Activated T-cell treated with anti-CD3 and anti-CD28 coated beads, Interleukin-2, amount 50 U/mL, for 4 hours (primary cell): ENCODE data around the gene GPC1. TPM values are rescaled to one million over a fixed set of nuclear protein-coding genes. Genes with fewer than 3 reads are reported as not detected.

Experiments
- ATAC-seq, 2 donors: fragments of 200-7000 bp; cut with Tn5 transposase; one replicate each; pipeline ENCODE4 v1.10.0; 2021
- DNase-seq: peaks from one replicate; pipeline ENCODE4 v3.0.0-alpha.2; 2020
- H3K27me3 Mint-ChIP-seq: one replicate; pipeline ENCODE4 v1.8.0; 2021; ENCODE audit warnings: low read depth, mixed read lengths
- H3K36me3 Mint-ChIP-seq: one replicate; pipeline ENCODE4 v1.8.0; 2022; ENCODE audit warnings: mixed read lengths; ENCODE audit not compliant: insufficient read depth
- H3K4me1 Mint-ChIP-seq: one replicate; pipeline ENCODE4 v1.8.0; 2021; ENCODE audit warnings: low read depth, mixed read lengths
- H3K4me3 Mint-ChIP-seq: one replicate; pipeline ENCODE4 v1.8.0; 2021; ENCODE audit warnings: mild to moderate bottlenecking, moderate library complexity, mixed read lengths
- H3K9me3 Mint-ChIP-seq: one replicate; pipeline ENCODE4 v1.8.0; 2021; ENCODE audit warnings: mixed read lengths
- total RNA-seq, 3 donors: library from RNA; stranded (reverse); gene quantifications; one replicate each; pipeline ENCODE4 v1.2.1, GENCODE V29; 2021

The GPC1 gene
- total RNA-seq, 3 donors from 2014 or later: 3.7 to 6.3 (median 5.9) TPM

- no peak for ATAC-seq
- no peaks in the 10 kb centered on the region for H3K9me3 Mint-ChIP-seq
Observed at GRCh38 chr2:240510513-240511210, 75.2 kb downstream of the GPC1 start.

GRCh38 chr2:240511351-240512108 lies 76.1 kb downstream of the GPC1 start:
- no peak for ATAC-seq
- Mint-ChIP-seq H3K4me1 (peaks cover 14% of the 10 kb centered on the region), H3K27me3 (no peaks in the 10 kb centered on the region), H3K9me3 (no peaks in the 10 kb centered on the region), H3K4me3 (no peak overlapping the region), H3K36me3 (peaks cover 25% of the 10 kb centered on the region)
- DNase-seq: no peak

More at GRCh38 chr2:240510513-240511210, 75.2 kb downstream of the GPC1 start:
- Mint-ChIP-seq H3K4me3 (no peak overlapping the region), H3K36me3 (peaks cover 24% of the 10 kb centered on the region), H3K4me1 (peaks cover 14% of the 10 kb centered on the region), H3K27me3 (no peaks in the 10 kb centered on the region)
- no peak for DNase-seq

DNA sequence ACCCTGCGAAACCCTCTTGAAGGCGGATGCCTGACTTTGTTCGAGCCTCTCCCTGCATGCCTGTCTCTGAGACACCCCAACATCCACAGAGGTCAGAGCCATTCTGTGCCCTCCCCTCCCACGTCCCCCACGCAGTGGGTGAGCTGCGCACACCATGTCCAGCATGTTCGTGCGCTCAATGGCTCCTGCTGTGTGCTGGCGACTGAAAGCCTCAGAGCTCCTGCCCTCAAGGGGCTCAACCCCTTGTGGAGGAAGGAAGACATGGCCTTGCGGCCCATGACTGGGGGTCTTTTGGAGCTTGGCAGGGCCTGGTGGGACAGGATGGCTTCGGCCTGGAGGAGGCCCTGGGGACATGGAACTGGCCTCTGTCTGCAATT lies 76.6 kb downstream of the GPC1 start:
- DNase-seq: no peak

GRCh38 chr2:240512666-240513535 lies 77.4 kb downstream of the GPC1 start:
- H3K27me3 Mint-ChIP-seq: no peaks in the 10 kb centered on the region
- no peak for DNase-seq
- H3K9me3 Mint-ChIP-seq: no peaks in the 10 kb centered on the region
- ATAC-seq: no peak
- H3K36me3 Mint-ChIP-seq: peaks cover 29% of the 10 kb centered on the region
- H3K4me3 Mint-ChIP-seq: no peak overlapping the region
- H3K4me1 Mint-ChIP-seq: peaks cover 14% of the 10 kb centered on the region

More for the DNA sequence above, 76.6 kb downstream of the GPC1 start:
- H3K27me3 Mint-ChIP-seq: no peaks in the 10 kb centered on the region
- peaks cover 27% of the 10 kb centered on the region for H3K36me3 Mint-ChIP-seq
- H3K9me3 Mint-ChIP-seq: no peaks in the 10 kb centered on the region
- peaks cover 14% of the 10 kb centered on the region for H3K4me1 Mint-ChIP-seq
- no peak for ATAC-seq
- H3K4me3 Mint-ChIP-seq: no peak overlapping the region

GRCh38 chr2:240513549-240514287 lies 78.3 kb downstream of the GPC1 start:
- H3K9me3 Mint-ChIP-seq: no peaks in the 10 kb centered on the region
- H3K4me1 Mint-ChIP-seq: peaks cover 14% of the 10 kb centered on the region
- H3K4me3 Mint-ChIP-seq: peak overlapping the region; percentile 27
- peak; percentile 97 to 99 for ATAC-seq
- DNase-seq: peak; percentile 84
- peaks cover 25% of the 10 kb centered on the region for H3K36me3 Mint-ChIP-seq
- no peaks in the 10 kb centered on the region for H3K27me3 Mint-ChIP-seq

GRCh38 chr2:240514631-240515030 lies 79.2 kb downstream of the GPC1 start:
- ATAC-seq (no peak), DNase-seq (no peak)
- Mint-ChIP-seq H3K4me3 (no peak overlapping the region), H3K4me1 (peaks cover 14% of the 10 kb centered on the region), H3K36me3 (peaks cover 21% of the 10 kb centered on the region), H3K9me3 (no peaks in the 10 kb centered on the region), H3K27me3 (no peaks in the 10 kb centered on the region)

- Mint-ChIP-seq H3K27me3 (no peaks in the 10 kb centered on the region), H3K9me3 (no peaks in the 10 kb centered on the region), H3K4me1 (peaks cover 16% of the 10 kb centered on the region), H3K4me3 (no peak overlapping the region), H3K36me3 (peaks cover 16% of the 10 kb centered on the region)
- DNase-seq (no peak), ATAC-seq (no peak)
Observed at GRCh38 chr2:240517342-240517741, 81.9 kb downstream of the GPC1 start.

Other genes with a start within 250 kb of the GPC1 start
- 10 to 100 TPM; 15.7 to 17.2 (median 15.8) TPM for gene ANKMY1, start 122.3 kb downstream of the GPC1 start, total RNA-seq
- gene DUSP28, start 124.7 kb downstream of the GPC1 start, total RNA-seq: 1 to 10 TPM; 5.7 to 6.1 (median 5.9) TPM
- 10 to 100 TPM; 40.9 to 46.0 (median 42.9) TPM for gene RNPEPL1, start 132.8 kb downstream of the GPC1 start, total RNA-seq
- 10 to 100 TPM; 38.2 to 43.4 (median 41.1) TPM for gene CAPN10, start 151.1 kb downstream of the GPC1 start, total RNA-seq
- gene GPR35, start 189.8 kb downstream of the GPC1 start, total RNA-seq: 1 to 10 TPM; 3.0 to 3.5 (median 3.3) TPM
- not detected for gene AQP12B, start 247.2 kb downstream of the GPC1 start, total RNA-seq